ENCODE measurements around the gene HSPB6.

GRCh38 chr19:35789195-35789977 is 32.6 kb upstream of the HSPB6 start:
- TF ChIP-seq CTCF (IDR thresholded peaks at IDR 0.05; ENCODE audit: low read length) = no peak
- no peak for TF ChIP-seq EZH2 (IDR thresholded peaks at IDR 0.05; ENCODE audit: borderline replicate concordance, low read length)

Measured in OCI-LY1 (cell line).